ENCODE data around the gene TMTC2.
"Not testable (repeated sequence)": the region's sequence is repeated elsewhere in the genome, so short reads cannot be mapped to it uniquely, and the experiment has no call there.

Gene TMTC2

GRCh38 chr12:83097643-83098342 is 411.1 kb downstream of the TMTC2 start:
- H3K27ac ChIP-seq: no peak overlapping the region
- no peak for DNase-seq (ENCODE audit: low read depth, low spot score)

- H3K27ac ChIP-seq: no peak overlapping the region
- no peak for DNase-seq (ENCODE audit: low read depth, low spot score)
Measured at GRCh38 chr12:83099436-83099835, 412.7 kb downstream of the TMTC2 start.

- H3K27ac ChIP-seq: no peak overlapping the region
- DNase-seq (ENCODE audit: low read depth, low spot score): no peak
Measured at GRCh38 chr12:83102499-83102898, 415.8 kb downstream of the TMTC2 start.

GRCh38 chr12:83106873-83107272 is 420.2 kb downstream of the TMTC2 start:
- DNase-seq (ENCODE audit: low read depth, low spot score): no peak
- no peak overlapping the region for H3K27ac ChIP-seq

GRCh38 chr12:83110424-83110823 is 423.7 kb downstream of the TMTC2 start:
- no peak for DNase-seq (ENCODE audit: low read depth, low spot score)
- no peak overlapping the region for H3K27ac ChIP-seq

- no peak for DNase-seq (ENCODE audit: low read depth, low spot score)
- H3K27ac ChIP-seq: no peak overlapping the region
Measured at GRCh38 chr12:83113945-83114344, 427.2 kb downstream of the TMTC2 start.

GRCh38 chr12:83114966-83115365 is 428.3 kb downstream of the TMTC2 start:
- H3K27ac ChIP-seq: no peak overlapping the region
- no peak for DNase-seq (ENCODE audit: low read depth, low spot score)

- DNase-seq (ENCODE audit: low read depth, low spot score): not testable (repeated sequence)
Measured at GRCh38 chr12:83117926-83118325, 431.2 kb downstream of the TMTC2 start.

GRCh38 chr12:83121897-83122622 is 435.4 kb downstream of the TMTC2 start:
- H3K27ac ChIP-seq: no peak overlapping the region
- DNase-seq (ENCODE audit: low read depth, low spot score): no peak

More at GRCh38 chr12:83117926-83118325, 431.2 kb downstream of the TMTC2 start:
- H3K27ac ChIP-seq: not testable (repeated sequence)

GRCh38 chr12:83122623-83122934 is 435.9 kb downstream of the TMTC2 start:
- DNase-seq (ENCODE audit: low read depth, low spot score): no peak
- H3K27ac ChIP-seq: no peak overlapping the region

GRCh38 chr12:83123039-83123438 is 436.3 kb downstream of the TMTC2 start:
- H3K27ac ChIP-seq: no peak overlapping the region
- DNase-seq (ENCODE audit: low read depth, low spot score): no peak

GRCh38 chr12:83128540-83128939 is 441.8 kb downstream of the TMTC2 start:
- no peak overlapping the region for H3K27ac ChIP-seq
- no peak for DNase-seq (ENCODE audit: low read depth, low spot score)

GRCh38 chr12:83130178-83130577 is 443.5 kb downstream of the TMTC2 start:
- DNase-seq (ENCODE audit: low read depth, low spot score): no peak
- H3K27ac ChIP-seq: no peak overlapping the region

GRCh38 chr12:83132360-83132759 is 445.7 kb downstream of the TMTC2 start:
- H3K27ac ChIP-seq: no peak overlapping the region
- DNase-seq (ENCODE audit: low read depth, low spot score): no peak

GRCh38 chr12:83136411-83136810 is 449.7 kb downstream of the TMTC2 start:
- DNase-seq (ENCODE audit: low read depth, low spot score): no peak
- no peak overlapping the region for H3K27ac ChIP-seq

GRCh38 chr12:83140135-83140534 is 453.4 kb downstream of the TMTC2 start:
- DNase-seq (ENCODE audit: low read depth, low spot score): no peak
- H3K27ac ChIP-seq: no peak overlapping the region

- DNase-seq (ENCODE audit: low read depth, low spot score): no peak
- H3K27ac ChIP-seq: no peak overlapping the region
Measured at GRCh38 chr12:83141460-83141994, 454.8 kb downstream of the TMTC2 start.

GRCh38 chr12:83142914-83143313 is 456.2 kb downstream of the TMTC2 start:
- no peak overlapping the region for H3K27ac ChIP-seq
- DNase-seq (ENCODE audit: low read depth, low spot score): no peak

GRCh38 chr12:83143950-83144349 is 457.2 kb downstream of the TMTC2 start:
- no peak for DNase-seq (ENCODE audit: low read depth, low spot score)
- no peak overlapping the region for H3K27ac ChIP-seq

- no peak overlapping the region for H3K27ac ChIP-seq
- DNase-seq (ENCODE audit: low read depth, low spot score): no peak
Measured at GRCh38 chr12:83145325-83145840, 458.7 kb downstream of the TMTC2 start.

- H3K27ac ChIP-seq: no peak overlapping the region
- no peak for DNase-seq (ENCODE audit: low read depth, low spot score)
Measured at GRCh38 chr12:83147341-83147740, 460.6 kb downstream of the TMTC2 start.
